Fibroblast of lung (primary cell): Measurements from ENCODE around the gene ZBTB40. TPM values are rescaled to one million over a fixed set of nuclear protein-coding genes. Genes with fewer than 3 reads are reported as not detected.

ENCODE experiments used
- DNase-seq, 2 donors: peaks; one replicate each; pipeline versions ENCODE4 v3.0.0 to v3.0.0-alpha.2; 2010; ENCODE audit warnings: low read depth in 2 of 2
- H2AFZ ChIP-seq: 2 replicates; pipeline ENCODE4 v1.5.1; 2012; ENCODE audit warnings: low read length, control low read depth, inconsistent platforms
- H3K27ac ChIP-seq: 2 replicates; pipeline ENCODE4 v1.5.1; 2011; ENCODE audit warnings: low read length, control low read depth; ENCODE audit not compliant: insufficient read depth
- H3K27me3 ChIP-seq: 2 replicates; pipeline ENCODE4 v1.5.1; 2011; ENCODE audit warnings: mild to moderate bottlenecking, low read length; ENCODE audit not compliant: control insufficient read depth, insufficient read depth
- H3K36me3 ChIP-seq: 2 replicates; pipeline ENCODE4 v1.5.1; 2011; ENCODE audit warnings: low read length; ENCODE audit not compliant: control insufficient read depth, insufficient read depth
- H3K4me1 ChIP-seq: 2 replicates; pipeline ENCODE4 v1.5.1; 2011; ENCODE audit warnings: low read length; ENCODE audit not compliant: control insufficient read depth, insufficient read depth; ENCODE audit errors: extremely low read depth
- H3K4me2 ChIP-seq: 2 replicates; pipeline ENCODE4 v1.5.1; 2011; ENCODE audit warnings: low read length, control low read depth; ENCODE audit not compliant: insufficient read depth; ENCODE audit errors: extremely low read depth
- H3K4me3 ChIP-seq, 4 experiments: fragments of 200-600 bp in 1 of 4; sonication (generic) in 1 of 4; replicated peaks in 1 of 4; 2 replicates each; pipeline ENCODE4 v1.5.1; 2011 to 2016; ENCODE audit warnings: low read length in 4 of 4, low read depth in 3 of 4, mild to moderate bottlenecking in 3 of 4, control low read depth in 2 of 4, inconsistent platforms in 1 of 4, mixed read lengths in 1 of 4; ENCODE audit not compliant: insufficient read depth in 1 of 4; ENCODE audit errors: control extremely low read depth in 1 of 4
- H3K79me2 ChIP-seq: 2 replicates; pipeline ENCODE4 v1.5.1; 2012; ENCODE audit warnings: mild to moderate bottlenecking, low read length, inconsistent platforms; ENCODE audit not compliant: control insufficient read depth, insufficient read depth
- H3K9ac ChIP-seq: 2 replicates; pipeline ENCODE4 v1.5.1; 2011; ENCODE audit warnings: mild to moderate bottlenecking, low read length, control low read depth; ENCODE audit not compliant: insufficient read depth
- H3K9me3 ChIP-seq: 2 replicates; pipeline ENCODE4 v1.5.1; 2012; ENCODE audit warnings: low read depth, low read length; ENCODE audit not compliant: control insufficient read depth, insufficient read depth
- H4K20me1 ChIP-seq: 2 replicates; pipeline ENCODE4 v1.5.1; 2011; ENCODE audit warnings: low read length; ENCODE audit not compliant: control insufficient read depth, insufficient read depth; ENCODE audit errors: extremely low read depth
- EZH2 ChIP-seq: IDR thresholded peaks from 2 replicates; pipeline ENCODE4 v1.5.1; 2012; ENCODE audit warnings: low read length, control low read depth, mild to moderate bottlenecking; ENCODE audit errors: missing control alignments
- polyA plus RNA-seq, 2 donors: library from polyadenylated mRNA; depleted of rRNA in 1 of 2; stranded (reverse) in 1 of 2; unstranded in 1 of 2; fragments of >200 nt; gene quantifications; 2 replicates each; pipeline ENCODE4 v1.2.1, GENCODE V29; 2011 to 2012; ENCODE audit warnings: missing spikeins in 1 of 2
- total RNA-seq: library from RNA; depleted of rRNA; stranded (reverse); fragments of >200 nt; gene quantifications from 2 replicates; pipeline ENCODE4 v1.2.1, GENCODE V29; 2014
- TF ChIP-seq, protein P1 (sequence below), 2 donors: IDR thresholded peaks in 1 of 2; conservative IDR thresholded peaks in 1 of 2; 1 replicate in 1 of 2; 2 replicates in 1 of 2; pipeline ENCODE4 v1.5.1; 2011 to 2012; ENCODE audit warnings: low read length in 2 of 2, control low read depth in 1 of 2, inconsistent platforms in 1 of 2, low read depth in 1 of 2, mild to moderate bottlenecking in 1 of 2

Gene ZBTB40
- total and polyA plus RNA-seq, 2 donors (not counting 1 experiment from before 2014, with no cell fraction given), result 3.4 to 12.4 TPM

DNA sequence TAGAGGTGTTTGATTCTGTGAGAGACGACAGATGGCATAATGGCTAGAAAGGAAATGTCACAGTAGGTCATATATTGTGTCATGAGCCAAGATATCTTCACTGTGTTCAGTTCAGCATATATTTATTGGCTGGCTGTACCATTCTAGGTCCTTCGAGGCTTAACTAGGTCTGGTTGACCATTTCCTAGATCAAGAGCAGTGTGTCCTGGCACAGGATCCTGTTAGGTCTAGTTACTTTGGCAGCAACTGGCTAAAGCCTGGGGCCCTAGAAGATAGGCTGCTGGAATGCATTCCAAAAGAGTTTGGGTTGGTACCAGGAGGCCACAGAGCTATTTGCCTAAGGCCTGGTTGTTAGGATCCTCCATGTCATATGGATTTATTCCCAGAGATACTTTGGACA, 20.9 kb downstream of the ZBTB40 start:
- peak in 1 of 2 donors; percentile 20 for DNase-seq
- H3K27ac ChIP-seq, result no peak overlapping the region
- no peak overlapping the region for H2AFZ ChIP-seq
- no peak overlapping the region for H3K9ac ChIP-seq
- H4K20me1 ChIP-seq, result no peaks in the 10 kb centered on the region
- no peaks in the 10 kb centered on the region for H3K79me2 ChIP-seq
- H3K4me1 ChIP-seq, result no peaks in the 10 kb centered on the region
- no peaks in the 10 kb centered on the region for H3K27me3 ChIP-seq
- no peaks in the 10 kb centered on the region for H3K9me3 ChIP-seq
- H3K4me2 ChIP-seq, result no peak overlapping the region
- H3K36me3 ChIP-seq, result no peaks in the 10 kb centered on the region
- no peak overlapping the region for H3K4me3 ChIP-seq
- TF ChIP-seq EZH2, result no peak
- TF ChIP-seq, protein P1, sequence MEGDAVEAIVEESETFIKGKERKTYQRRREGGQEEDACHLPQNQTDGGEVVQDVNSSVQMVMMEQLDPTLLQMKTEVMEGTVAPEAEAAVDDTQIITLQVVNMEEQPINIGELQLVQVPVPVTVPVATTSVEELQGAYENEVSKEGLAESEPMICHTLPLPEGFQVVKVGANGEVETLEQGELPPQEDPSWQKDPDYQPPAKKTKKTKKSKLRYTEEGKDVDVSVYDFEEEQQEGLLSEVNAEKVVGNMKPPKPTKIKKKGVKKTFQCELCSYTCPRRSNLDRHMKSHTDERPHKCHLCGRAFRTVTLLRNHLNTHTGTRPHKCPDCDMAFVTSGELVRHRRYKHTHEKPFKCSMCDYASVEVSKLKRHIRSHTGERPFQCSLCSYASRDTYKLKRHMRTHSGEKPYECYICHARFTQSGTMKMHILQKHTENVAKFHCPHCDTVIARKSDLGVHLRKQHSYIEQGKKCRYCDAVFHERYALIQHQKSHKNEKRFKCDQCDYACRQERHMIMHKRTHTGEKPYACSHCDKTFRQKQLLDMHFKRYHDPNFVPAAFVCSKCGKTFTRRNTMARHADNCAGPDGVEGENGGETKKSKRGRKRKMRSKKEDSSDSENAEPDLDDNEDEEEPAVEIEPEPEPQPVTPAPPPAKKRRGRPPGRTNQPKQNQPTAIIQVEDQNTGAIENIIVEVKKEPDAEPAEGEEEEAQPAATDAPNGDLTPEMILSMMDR (conservative IDR thresholded peaks at IDR 0.05 in 1 of 2, IDR thresholded peaks at IDR 0.05 in 1 of 2; ENCODE audit: low read depth in 1 of 2, low read length in 2 of 2), result no peak

DNA sequence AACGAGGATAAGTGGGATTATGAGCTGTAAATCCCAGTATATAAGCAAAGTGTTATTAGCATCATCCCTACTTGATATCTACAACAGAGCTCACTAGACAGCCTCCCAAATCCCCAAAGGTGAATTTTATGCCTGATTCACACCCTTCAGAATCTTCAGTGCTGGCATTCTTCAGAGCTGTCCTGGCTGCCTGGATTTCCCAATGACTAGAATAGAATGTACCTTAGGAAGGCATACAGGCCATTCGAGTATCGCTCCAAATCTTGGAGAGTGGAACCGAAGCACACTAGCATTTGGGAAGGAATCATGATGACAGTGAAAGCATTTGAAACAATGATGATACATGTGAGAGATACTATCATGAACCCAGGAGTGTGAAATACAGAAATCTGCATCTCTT, 22.3 kb downstream of the ZBTB40 start:
- TF ChIP-seq, protein P1 (conservative IDR thresholded peaks at IDR 0.05 in 1 of 2, IDR thresholded peaks at IDR 0.05 in 1 of 2; ENCODE audit: low read depth in 1 of 2, low read length in 2 of 2), result no peak
- TF ChIP-seq EZH2, result no peak
- Histone ChIP-seq H2AFZ (no peak overlapping the region), H3K27ac (no peak overlapping the region), H3K27me3 (no peaks in the 10 kb centered on the region), H3K9me3 (no peaks in the 10 kb centered on the region), H3K4me1 (no peaks in the 10 kb centered on the region), H3K4me2 (no peak overlapping the region), H3K36me3 (no peaks in the 10 kb centered on the region), H3K9ac (no peak overlapping the region), H4K20me1 (no peaks in the 10 kb centered on the region), H3K79me2 (no peaks in the 10 kb centered on the region), H3K4me3 (no peak overlapping the region)
- no peak for DNase-seq

DNA sequence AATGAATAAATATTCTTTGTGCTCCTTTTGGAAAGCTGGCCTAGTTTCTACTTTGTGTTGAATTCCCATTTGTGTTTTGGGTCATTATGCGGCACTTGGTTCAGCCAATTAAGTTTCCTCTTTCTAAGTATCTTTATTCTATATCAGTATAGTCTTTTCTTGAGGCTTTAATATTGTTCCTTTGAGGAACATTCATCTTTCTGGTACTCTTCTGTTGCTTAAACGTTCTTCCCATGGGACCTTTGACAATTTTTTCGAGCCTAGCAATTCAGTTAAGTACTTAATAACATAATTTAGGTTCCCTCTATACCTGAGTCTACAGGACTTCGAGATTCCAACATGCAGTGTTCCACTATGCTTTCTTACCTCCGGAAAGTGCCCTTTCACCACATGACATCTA, 24.9 kb downstream of the ZBTB40 start:
- H3K9ac ChIP-seq, result no peak overlapping the region
- no peaks in the 10 kb centered on the region for H3K9me3 ChIP-seq
- no peaks in the 10 kb centered on the region for H3K79me2 ChIP-seq
- no peak for TF ChIP-seq EZH2
- TF ChIP-seq, protein P1 (conservative IDR thresholded peaks at IDR 0.05 in 1 of 2, IDR thresholded peaks at IDR 0.05 in 1 of 2; ENCODE audit: low read depth in 1 of 2, low read length in 2 of 2), result no peak
- H3K4me1 ChIP-seq, result no peaks in the 10 kb centered on the region
- no peak overlapping the region for H3K4me2 ChIP-seq
- H3K27ac ChIP-seq, result no peak overlapping the region
- H3K36me3 ChIP-seq, result no peaks in the 10 kb centered on the region
- H3K4me3 ChIP-seq, result no peak overlapping the region
- no peaks in the 10 kb centered on the region for H3K27me3 ChIP-seq
- no peak for DNase-seq
- H2AFZ ChIP-seq, result no peak overlapping the region
- H4K20me1 ChIP-seq, result no peaks in the 10 kb centered on the region
